ENCODE results near the gene SLC25A27.

SLC25A27 gene

DNA sequence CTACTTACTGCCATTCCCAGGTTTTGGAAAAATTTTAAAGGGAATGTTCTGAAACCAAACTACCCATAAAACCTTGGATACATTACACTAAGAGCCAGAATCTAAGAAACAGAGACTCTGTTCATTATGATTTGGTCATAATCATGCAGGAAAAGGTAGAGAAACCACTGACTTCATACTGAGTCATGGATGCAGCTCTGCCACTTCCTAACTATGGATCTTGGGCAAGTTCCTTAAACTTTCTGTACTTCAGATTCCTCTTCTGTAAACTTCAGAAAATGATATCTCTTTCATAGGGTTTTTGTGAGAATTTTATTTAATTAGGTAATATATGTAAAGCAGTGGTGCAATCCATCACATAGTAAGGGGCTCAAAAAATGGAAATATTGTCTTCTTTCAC lies 62.4 kb downstream of the SLC25A27 start:
- TF ChIP-seq, protein P1, sequence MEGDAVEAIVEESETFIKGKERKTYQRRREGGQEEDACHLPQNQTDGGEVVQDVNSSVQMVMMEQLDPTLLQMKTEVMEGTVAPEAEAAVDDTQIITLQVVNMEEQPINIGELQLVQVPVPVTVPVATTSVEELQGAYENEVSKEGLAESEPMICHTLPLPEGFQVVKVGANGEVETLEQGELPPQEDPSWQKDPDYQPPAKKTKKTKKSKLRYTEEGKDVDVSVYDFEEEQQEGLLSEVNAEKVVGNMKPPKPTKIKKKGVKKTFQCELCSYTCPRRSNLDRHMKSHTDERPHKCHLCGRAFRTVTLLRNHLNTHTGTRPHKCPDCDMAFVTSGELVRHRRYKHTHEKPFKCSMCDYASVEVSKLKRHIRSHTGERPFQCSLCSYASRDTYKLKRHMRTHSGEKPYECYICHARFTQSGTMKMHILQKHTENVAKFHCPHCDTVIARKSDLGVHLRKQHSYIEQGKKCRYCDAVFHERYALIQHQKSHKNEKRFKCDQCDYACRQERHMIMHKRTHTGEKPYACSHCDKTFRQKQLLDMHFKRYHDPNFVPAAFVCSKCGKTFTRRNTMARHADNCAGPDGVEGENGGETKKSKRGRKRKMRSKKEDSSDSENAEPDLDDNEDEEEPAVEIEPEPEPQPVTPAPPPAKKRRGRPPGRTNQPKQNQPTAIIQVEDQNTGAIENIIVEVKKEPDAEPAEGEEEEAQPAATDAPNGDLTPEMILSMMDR (conservative IDR thresholded peaks at IDR 0.05), result no peak
- no peak overlapping the region for H3K27ac ChIP-seq

DNA sequence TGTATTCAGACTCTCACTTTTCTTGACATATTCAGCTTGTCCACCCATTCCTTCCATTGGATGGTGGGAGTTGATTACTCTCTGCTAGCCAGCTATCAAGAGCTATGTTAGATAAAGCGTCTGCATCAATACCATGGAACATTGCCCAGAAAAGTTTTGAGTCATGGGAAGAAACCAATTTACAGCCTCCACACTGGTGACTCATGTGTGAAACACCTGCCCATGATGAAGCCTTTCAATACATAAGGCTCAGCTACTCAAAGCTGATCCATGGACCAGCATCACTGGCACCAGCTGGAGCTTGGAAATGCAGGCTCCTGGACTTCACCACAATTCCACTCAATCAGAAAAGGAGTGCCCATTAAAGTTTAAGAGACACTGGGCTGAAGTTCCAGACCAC lies 66.3 kb downstream of the SLC25A27 start:
- H3K27ac ChIP-seq, result no peak overlapping the region
- TF ChIP-seq, protein P1 (conservative IDR thresholded peaks at IDR 0.05), result no peak

DNA sequence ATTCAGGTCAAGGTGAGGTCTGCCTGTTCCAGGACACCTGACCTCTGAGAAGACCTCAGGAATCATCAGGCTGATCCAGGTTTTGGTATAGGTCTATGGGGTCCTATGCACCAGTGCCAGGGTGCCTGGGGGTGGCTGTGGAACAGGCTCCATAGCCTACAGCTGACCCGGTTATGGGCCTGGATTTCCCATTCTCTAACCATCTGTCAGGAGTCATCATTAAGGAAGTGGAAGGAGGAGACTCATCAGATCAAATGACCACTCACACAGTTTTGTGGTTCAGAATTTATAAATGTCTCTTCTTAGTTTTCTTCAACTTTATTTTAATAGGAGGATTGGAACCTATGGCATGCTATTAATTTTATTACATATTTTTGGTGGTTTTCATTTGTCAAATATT lies 67.6 kb downstream of the SLC25A27 start:
- no peak overlapping the region for H3K27ac ChIP-seq
- TF ChIP-seq, protein P1 (conservative IDR thresholded peaks at IDR 0.05), result no peak
